ENCODE measurements around the gene PPP2R3A.
"Not testable (repeated sequence)": the region's sequence is repeated elsewhere in the genome, so short reads cannot be mapped to it uniquely, and the experiment has no call there.

PPP2R3A gene

GRCh38 chr3:136171097-136171542, 205.6 kb downstream of the PPP2R3A start:
- no peak for DNase-seq
- in situ Hi-C loops (cut with HindIII; ENCODE audit: low pct_ligation_motif_present, low pct_unique_long_range_greater_than_20kb, low sequenced_read_pairs) = no loop called here

- in situ Hi-C loops (cut with HindIII; ENCODE audit: low pct_ligation_motif_present, low pct_unique_long_range_greater_than_20kb, low sequenced_read_pairs) = no loop called here
- no peak for DNase-seq
Observed at GRCh38 chr3:136173939-136174490, 208.5 kb downstream of the PPP2R3A start.

GRCh38 chr3:136177876-136178275, 212.3 kb downstream of the PPP2R3A start:
- in situ Hi-C loops (cut with HindIII; ENCODE audit: low pct_ligation_motif_present, low pct_unique_long_range_greater_than_20kb, low sequenced_read_pairs) = no loop called here
- no peak for DNase-seq

- in situ Hi-C loops (cut with HindIII; ENCODE audit: low pct_ligation_motif_present, low pct_unique_long_range_greater_than_20kb, low sequenced_read_pairs) = no loop called here
- no peak for DNase-seq
Observed at GRCh38 chr3:136181741-136182140, 216.2 kb downstream of the PPP2R3A start.

- in situ Hi-C loops (cut with HindIII; ENCODE audit: low pct_ligation_motif_present, low pct_unique_long_range_greater_than_20kb, low sequenced_read_pairs) = no loop called here
- DNase-seq = no peak
Observed at GRCh38 chr3:136184703-136185102, 219.2 kb downstream of the PPP2R3A start.

- in situ Hi-C loops (cut with HindIII; ENCODE audit: low pct_ligation_motif_present, low pct_unique_long_range_greater_than_20kb, low sequenced_read_pairs) = no loop called here
- no peak for DNase-seq
Observed at GRCh38 chr3:136186344-136186743, 220.8 kb downstream of the PPP2R3A start.

GRCh38 chr3:136186846-136187245, 221.3 kb downstream of the PPP2R3A start:
- in situ Hi-C loops (cut with HindIII; ENCODE audit: low pct_ligation_motif_present, low pct_unique_long_range_greater_than_20kb, low sequenced_read_pairs) = no loop called here
- DNase-seq = no peak

GRCh38 chr3:136187868-136188267, 222.3 kb downstream of the PPP2R3A start:
- in situ Hi-C loops (cut with HindIII; ENCODE audit: low pct_ligation_motif_present, low pct_unique_long_range_greater_than_20kb, low sequenced_read_pairs) = no loop called here
- no peak for DNase-seq

- in situ Hi-C loops (cut with HindIII; ENCODE audit: low pct_ligation_motif_present, low pct_unique_long_range_greater_than_20kb, low sequenced_read_pairs) = no loop called here
- DNase-seq = no peak
Observed at GRCh38 chr3:136189043-136189442, 223.5 kb downstream of the PPP2R3A start.

- in situ Hi-C loops (cut with HindIII; ENCODE audit: low pct_ligation_motif_present, low pct_unique_long_range_greater_than_20kb, low sequenced_read_pairs) = no loop called here
- no peak for DNase-seq
Observed at GRCh38 chr3:136189859-136190617, 224.5 kb downstream of the PPP2R3A start.

- DNase-seq; in situ Hi-C loops (cut with HindIII; ENCODE audit: low pct_ligation_motif_present, low pct_unique_long_range_greater_than_20kb, low sequenced_read_pairs): not testable (repeated sequence)
Observed at GRCh38 chr3:136192195-136192594, 226.7 kb downstream of the PPP2R3A start.

GRCh38 chr3:136192831-136193230, 227.3 kb downstream of the PPP2R3A start:
- in situ Hi-C loops (cut with HindIII; ENCODE audit: low pct_ligation_motif_present, low pct_unique_long_range_greater_than_20kb, low sequenced_read_pairs) = no loop called here
- DNase-seq = no peak

- in situ Hi-C loops (cut with HindIII; ENCODE audit: low pct_ligation_motif_present, low pct_unique_long_range_greater_than_20kb, low sequenced_read_pairs) = no loop called here
- DNase-seq = peak; percentile 16
Observed at GRCh38 chr3:136193278-136194054, 227.9 kb downstream of the PPP2R3A start.

GRCh38 chr3:136194409-136195257, 229.1 kb downstream of the PPP2R3A start:
- DNase-seq = peak; percentile 16
- in situ Hi-C loops (cut with HindIII; ENCODE audit: low pct_ligation_motif_present, low pct_unique_long_range_greater_than_20kb, low sequenced_read_pairs) = no loop called here

GRCh38 chr3:136195258-136196063, 229.9 kb downstream of the PPP2R3A start:
- in situ Hi-C loops (cut with HindIII; ENCODE audit: low pct_ligation_motif_present, low pct_unique_long_range_greater_than_20kb, low sequenced_read_pairs) = no loop called here
- peak; percentile 68 for DNase-seq

GRCh38 chr3:136196064-136196400, 230.5 kb downstream of the PPP2R3A start, which contains the start of gene MSL2:
Gene MSL2, minus strand, starts transcription at chr3:136196335. Its CDS starts 1,222 bp downstream, at chr3:136195113.
- DNase-seq = no peak
- in situ Hi-C loops (cut with HindIII; ENCODE audit: low pct_ligation_motif_present, low pct_unique_long_range_greater_than_20kb, low sequenced_read_pairs) = no loop called here

GRCh38 chr3:136196401-136197158, 231.1 kb downstream of the PPP2R3A start:
- in situ Hi-C loops (cut with HindIII; ENCODE audit: low pct_ligation_motif_present, low pct_unique_long_range_greater_than_20kb, low sequenced_read_pairs) = no loop called here
- peak; percentile 99 for DNase-seq
